HPDE6-E6E7 (cell line): ENCODE results near the gene LDLRAD4.

Source experiments
- DNase-seq: peaks from one replicate; pipeline ENCODE4 v3.0.0; 2011; ENCODE audit warnings: missing footprints; ENCODE audit errors: extremely low spot score

The LDLRAD4 gene

GRCh38 chr18:13202571-13202970 lies 16.0 kb upstream of the LDLRAD4 start:
- no peak for DNase-seq

- no peak for DNase-seq
Measured at GRCh38 chr18:13206301-13206700, 12.3 kb upstream of the LDLRAD4 start.

GRCh38 chr18:13207294-13207693 lies 11.3 kb upstream of the LDLRAD4 start:
- no peak for DNase-seq

GRCh38 chr18:13211534-13211933 lies 7.0 kb upstream of the LDLRAD4 start:
- DNase-seq = no peak

- no peak for DNase-seq
Measured at GRCh38 chr18:13213036-13213795, 5.3 kb upstream of the LDLRAD4 start.

GRCh38 chr18:13214609-13215008 lies 4.0 kb upstream of the LDLRAD4 start:
- no peak for DNase-seq

GRCh38 chr18:13216092-13216582 lies 2.4 kb upstream of the LDLRAD4 start:
- DNase-seq = peak; percentile 34

GRCh38 chr18:13216711-13217465 lies 1.7 kb upstream of the LDLRAD4 start:
- DNase-seq = no peak

- no peak for DNase-seq
Measured at GRCh38 chr18:13217466-13217961, 1.0 kb upstream of the LDLRAD4 start.

- DNase-seq = no peak
Measured at GRCh38 chr18:13217971-13218367, 591 bp upstream of the LDLRAD4 start.

GRCh38 chr18:13218997-13219396 lies 437 bp downstream of the LDLRAD4 start:
- DNase-seq = no peak

- DNase-seq = no peak
Measured at GRCh38 chr18:13219593-13220159, 1.1 kb downstream of the LDLRAD4 start.

- DNase-seq = no peak
Measured at GRCh38 chr18:13220361-13220991, 1.9 kb downstream of the LDLRAD4 start.

- no peak for DNase-seq
Measured at GRCh38 chr18:13221869-13222855, 3.6 kb downstream of the LDLRAD4 start.

- no peak for DNase-seq
Measured at GRCh38 chr18:13222856-13223281, 4.3 kb downstream of the LDLRAD4 start.

- no peak for DNase-seq
Measured at GRCh38 chr18:13223311-13224143, 5.0 kb downstream of the LDLRAD4 start.

- DNase-seq = no peak
Measured at GRCh38 chr18:13225261-13225660, 6.7 kb downstream of the LDLRAD4 start.

GRCh38 chr18:13226533-13227144 lies 8.1 kb downstream of the LDLRAD4 start:
- DNase-seq = no peak

- DNase-seq = no peak
Measured at GRCh38 chr18:13227910-13228309, 9.3 kb downstream of the LDLRAD4 start.
